Stimulated activated CD8-positive, alpha-beta memory T cell treated with anti-CD3 and anti-CD28 coated beads, Interleukin-15, amount 100 ng/mL, for 24 hours (primary cell): ENCODE data around the gene PAPPA.

ENCODE experiments used
- DNase-seq: peaks from one replicate; pipeline ENCODE4 v3.0.0-alpha.2; 2020; ENCODE audit warnings: low read depth

PAPPA gene

GRCh38 chr9:116316246-116316645 lies 162.7 kb downstream of the PAPPA start:
- DNase-seq: no peak

- DNase-seq: no peak
Observed at GRCh38 chr9:116317503-116317902, 163.9 kb downstream of the PAPPA start.

GRCh38 chr9:116318468-116319374 lies 165.1 kb downstream of the PAPPA start:
- no peak for DNase-seq

- DNase-seq: no peak
Observed at GRCh38 chr9:116319480-116319879, 165.9 kb downstream of the PAPPA start.

- DNase-seq: no peak
Observed at GRCh38 chr9:116320290-116320689, 166.7 kb downstream of the PAPPA start.

- DNase-seq: no peak
Observed at GRCh38 chr9:116322521-116322920, 168.9 kb downstream of the PAPPA start.

GRCh38 chr9:116323012-116323411 lies 169.4 kb downstream of the PAPPA start:
- DNase-seq: no peak

- no peak for DNase-seq
Observed at GRCh38 chr9:116323571-116323970, 170.0 kb downstream of the PAPPA start.

GRCh38 chr9:116325924-116326323 lies 172.3 kb downstream of the PAPPA start:
- DNase-seq: no peak

- no peak for DNase-seq
Observed at GRCh38 chr9:116327701-116328405, 174.3 kb downstream of the PAPPA start.

GRCh38 chr9:116329470-116329869 lies 175.9 kb downstream of the PAPPA start:
- DNase-seq: no peak

GRCh38 chr9:116331241-116331640 lies 177.7 kb downstream of the PAPPA start:
- no peak for DNase-seq

GRCh38 chr9:116332090-116332489 lies 178.5 kb downstream of the PAPPA start:
- no peak for DNase-seq

- DNase-seq: no peak
Observed at GRCh38 chr9:116333254-116333653, 179.7 kb downstream of the PAPPA start.

GRCh38 chr9:116334546-116335150 lies 181.1 kb downstream of the PAPPA start:
- no peak for DNase-seq

GRCh38 chr9:116335392-116335791 lies 181.8 kb downstream of the PAPPA start:
- DNase-seq: no peak

GRCh38 chr9:116336133-116336862 lies 182.7 kb downstream of the PAPPA start:
- DNase-seq: no peak

- DNase-seq: no peak
Observed at GRCh38 chr9:116337015-116337414, 183.4 kb downstream of the PAPPA start.

GRCh38 chr9:116340270-116340669 lies 186.7 kb downstream of the PAPPA start:
- no peak for DNase-seq

GRCh38 chr9:116342061-116342460 lies 188.5 kb downstream of the PAPPA start:
- no peak for DNase-seq

GRCh38 chr9:116342941-116343340 lies 189.3 kb downstream of the PAPPA start:
- DNase-seq: no peak

- DNase-seq: no peak
Observed at GRCh38 chr9:116344416-116344815, 190.8 kb downstream of the PAPPA start.
